Measurements from ENCODE around the gene GPR137B. TPM values are rescaled to one million over a fixed set of nuclear protein-coding genes. Genes with fewer than 3 reads are reported as not detected.

GPR137B gene
- total and polyA plus RNA-seq, 2 experiments from 2014 or later, result 13.0 to 15.5 TPM

DNA sequence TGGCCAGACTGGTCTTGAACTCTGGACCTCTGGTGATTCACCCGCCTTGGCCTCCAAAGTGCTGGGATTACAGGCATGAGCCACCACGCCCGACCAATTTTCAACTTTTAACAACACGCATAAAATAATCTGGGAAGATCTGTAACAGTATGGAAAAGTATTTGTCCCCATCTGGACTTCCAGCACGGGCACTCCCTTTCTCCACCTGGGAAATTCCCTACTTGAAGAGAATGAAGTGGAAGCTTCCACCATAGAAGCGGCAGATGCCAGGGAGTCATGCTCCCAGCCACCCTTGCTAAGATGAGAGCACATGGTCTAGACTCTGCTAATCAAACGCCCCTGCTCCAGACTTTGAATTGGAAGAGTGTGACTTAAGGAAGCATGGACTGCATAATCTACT is 9.0 kb upstream of the GPR137B start:
- no peaks in the 10 kb centered on the region for H3K36me3 ChIP-seq (replicated peaks; ENCODE audit: insufficient read depth, low read depth)
- no peaks in the 10 kb centered on the region for H3K9me2 ChIP-seq (replicated peaks; ENCODE audit: insufficient read depth)
- H3K27me3 ChIP-seq, result peaks cover 8% of the 10 kb centered on the region
- H3K4me2 ChIP-seq, result no peak overlapping the region
- no peak overlapping the region for H3K27ac ChIP-seq
- H2AFZ ChIP-seq, result no peak overlapping the region
- no peaks in the 10 kb centered on the region for H3K79me2 ChIP-seq
- no peaks in the 10 kb centered on the region for H3K9me3 ChIP-seq (ENCODE audit: low read depth)
- no peaks in the 10 kb centered on the region for H4K20me1 ChIP-seq (ENCODE audit: insufficient read depth, poor library complexity, severe bottlenecking)
- peaks cover 7% of the 10 kb centered on the region for H3K4me1 ChIP-seq (ENCODE audit: insufficient read depth)
- 94% methylated on average over 7 of the region's 7 CpGs for WGBS (ENCODE audit: low lambda C conversion rate, missing lambda C conversion rate)
- DNase-seq (ENCODE audit: low spot score), result no peak
- TF ChIP-seq EZH2phosphoT487 (IDR thresholded peaks at IDR 0.05; ENCODE audit: low read depth, severe bottlenecking, unreplicated experiment) (no peak), EZH2 (IDR thresholded peaks at IDR 0.05; ENCODE audit: borderline replicate concordance) (no peak)
- TF ChIP-seq, protein P1, sequence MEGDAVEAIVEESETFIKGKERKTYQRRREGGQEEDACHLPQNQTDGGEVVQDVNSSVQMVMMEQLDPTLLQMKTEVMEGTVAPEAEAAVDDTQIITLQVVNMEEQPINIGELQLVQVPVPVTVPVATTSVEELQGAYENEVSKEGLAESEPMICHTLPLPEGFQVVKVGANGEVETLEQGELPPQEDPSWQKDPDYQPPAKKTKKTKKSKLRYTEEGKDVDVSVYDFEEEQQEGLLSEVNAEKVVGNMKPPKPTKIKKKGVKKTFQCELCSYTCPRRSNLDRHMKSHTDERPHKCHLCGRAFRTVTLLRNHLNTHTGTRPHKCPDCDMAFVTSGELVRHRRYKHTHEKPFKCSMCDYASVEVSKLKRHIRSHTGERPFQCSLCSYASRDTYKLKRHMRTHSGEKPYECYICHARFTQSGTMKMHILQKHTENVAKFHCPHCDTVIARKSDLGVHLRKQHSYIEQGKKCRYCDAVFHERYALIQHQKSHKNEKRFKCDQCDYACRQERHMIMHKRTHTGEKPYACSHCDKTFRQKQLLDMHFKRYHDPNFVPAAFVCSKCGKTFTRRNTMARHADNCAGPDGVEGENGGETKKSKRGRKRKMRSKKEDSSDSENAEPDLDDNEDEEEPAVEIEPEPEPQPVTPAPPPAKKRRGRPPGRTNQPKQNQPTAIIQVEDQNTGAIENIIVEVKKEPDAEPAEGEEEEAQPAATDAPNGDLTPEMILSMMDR (IDR thresholded peaks at IDR 0.05; ENCODE audit: poor library complexity), result no peak
- no peak overlapping the region for H3K4me3 ChIP-seq

DNA sequence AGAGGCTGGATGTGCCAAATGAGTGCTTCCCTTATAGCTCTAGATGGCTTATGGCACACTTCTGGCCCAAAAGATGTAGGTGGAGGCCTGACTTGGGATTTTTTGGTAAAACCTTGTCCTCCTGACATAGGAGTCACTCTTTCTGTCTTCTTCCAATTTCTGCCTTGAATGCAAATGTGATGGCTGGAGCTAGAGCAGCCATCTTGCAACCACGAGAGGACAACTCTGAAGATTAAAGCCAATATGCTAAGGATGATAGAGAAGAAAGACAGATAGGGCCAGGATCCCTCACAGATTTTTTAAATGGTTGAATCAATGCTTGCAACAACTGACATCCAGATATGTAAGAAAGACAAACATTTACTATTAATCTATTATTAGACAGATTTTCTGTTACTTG is 8.5 kb upstream of the GPR137B start:
- Histone ChIP-seq H3K9me2 (replicated peaks; ENCODE audit: insufficient read depth) (no peaks in the 10 kb centered on the region), H3K27ac (no peak overlapping the region), H3K9me3 (ENCODE audit: low read depth) (no peaks in the 10 kb centered on the region), H2AFZ (no peak overlapping the region), H3K4me2 (no peak overlapping the region), H3K4me3 (no peak overlapping the region), H3K36me3 (replicated peaks; ENCODE audit: insufficient read depth, low read depth) (no peaks in the 10 kb centered on the region), H3K27me3 (peaks cover 13% of the 10 kb centered on the region), H3K4me1 (ENCODE audit: insufficient read depth) (peaks cover 7% of the 10 kb centered on the region), H4K20me1 (ENCODE audit: insufficient read depth, poor library complexity, severe bottlenecking) (no peaks in the 10 kb centered on the region), H3K79me2 (no peaks in the 10 kb centered on the region)
- DNase-seq (ENCODE audit: low spot score), result no peak
- TF ChIP-seq EZH2phosphoT487 (IDR thresholded peaks at IDR 0.05; ENCODE audit: low read depth, severe bottlenecking, unreplicated experiment), result no peak
- no peak for TF ChIP-seq EZH2 (IDR thresholded peaks at IDR 0.05; ENCODE audit: borderline replicate concordance)
- TF ChIP-seq, protein P1 (IDR thresholded peaks at IDR 0.05; ENCODE audit: poor library complexity), result no peak
- WGBS (ENCODE audit: low lambda C conversion rate, missing lambda C conversion rate), result 100% methylated on average over 1 of the region's 1 CpG

DNA sequence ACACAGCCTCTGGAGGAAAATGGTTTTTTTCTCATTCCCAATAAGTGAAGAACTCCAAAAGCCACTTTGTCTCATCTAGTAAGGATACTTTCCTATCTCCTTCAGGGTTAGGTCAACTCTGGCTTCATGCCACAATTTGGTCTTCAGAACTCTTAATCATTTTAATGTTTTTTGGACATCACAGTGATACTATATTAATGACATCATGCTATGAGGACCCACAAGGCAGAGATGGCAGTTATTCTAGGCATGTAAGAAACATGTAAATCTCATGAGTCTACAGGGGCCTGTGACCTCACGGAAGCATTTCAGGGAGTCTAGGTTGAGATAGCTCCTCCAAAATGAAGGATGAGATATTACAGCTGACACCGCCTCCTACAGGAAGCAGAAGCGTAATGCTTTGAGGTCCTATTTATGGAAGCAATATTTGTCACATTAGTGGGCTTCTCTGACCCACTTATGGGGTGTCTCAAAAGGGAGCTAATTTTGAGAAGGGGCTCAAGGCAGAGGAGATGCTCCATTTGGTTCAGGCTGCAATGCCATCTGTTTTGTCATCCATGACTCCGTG is 5.0 kb upstream of the GPR137B start:
- Histone ChIP-seq H3K79me2 (no peaks in the 10 kb centered on the region), H3K27ac (no peak overlapping the region), H3K27me3 (peaks cover 32% of the 10 kb centered on the region), H2AFZ (no peak overlapping the region), H3K4me1 (ENCODE audit: insufficient read depth) (peaks cover 5% of the 10 kb centered on the region), H3K9me2 (replicated peaks; ENCODE audit: insufficient read depth) (no peaks in the 10 kb centered on the region), H3K9me3 (ENCODE audit: low read depth) (no peaks in the 10 kb centered on the region), H3K4me3 (no peak overlapping the region), H3K4me2 (no peak overlapping the region), H3K36me3 (replicated peaks; ENCODE audit: insufficient read depth, low read depth) (no peaks in the 10 kb centered on the region), H4K20me1 (ENCODE audit: insufficient read depth, poor library complexity, severe bottlenecking) (no peaks in the 10 kb centered on the region)
- WGBS (ENCODE audit: low lambda C conversion rate, missing lambda C conversion rate), result 90% methylated on average over 4 of the region's 4 CpGs
- no peak for DNase-seq (ENCODE audit: low spot score)
- TF ChIP-seq EZH2 (IDR thresholded peaks at IDR 0.05; ENCODE audit: borderline replicate concordance), result no peak
- TF ChIP-seq EZH2phosphoT487 (IDR thresholded peaks at IDR 0.05; ENCODE audit: low read depth, severe bottlenecking, unreplicated experiment), result no peak
- TF ChIP-seq, protein P1 (IDR thresholded peaks at IDR 0.05; ENCODE audit: poor library complexity), result no peak

All from hepatocyte (in vitro differentiated cells).